Stimulated activated CD4-positive, alpha-beta T cell treated with anti-CD3 and anti-CD28 coated beads, Interleukin-12 subunit alpha, Interleukin-12 subunit beta, amount 100 ng/mL, for 4 hours (primary cell): ENCODE data around the gene RETREG1.

ENCODE experiments used
- DNase-seq: peaks from one replicate; pipeline ENCODE4 v3.0.0-alpha.2; 2020

The RETREG1 gene

DNA sequence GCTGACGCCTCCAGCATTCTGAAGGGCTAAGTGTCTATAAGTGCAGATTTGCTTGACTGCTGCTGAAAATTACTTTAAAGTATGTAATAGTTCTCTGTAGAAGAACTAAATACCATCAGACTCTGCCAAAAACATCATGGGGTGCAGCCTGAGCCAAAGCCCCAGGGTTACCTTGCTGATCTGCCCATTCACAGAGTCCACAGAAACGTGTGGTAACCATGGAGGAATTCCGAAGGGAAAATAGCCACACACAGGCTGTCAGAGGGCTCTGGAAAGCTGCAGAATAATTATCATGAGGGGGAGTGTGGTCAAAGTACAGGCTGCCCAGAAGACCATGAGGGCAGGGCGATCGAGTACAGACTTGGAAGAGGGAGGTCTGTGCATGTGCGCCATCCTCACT lies 36.4 kb downstream of the RETREG1 start:
- no peak for DNase-seq

DNA sequence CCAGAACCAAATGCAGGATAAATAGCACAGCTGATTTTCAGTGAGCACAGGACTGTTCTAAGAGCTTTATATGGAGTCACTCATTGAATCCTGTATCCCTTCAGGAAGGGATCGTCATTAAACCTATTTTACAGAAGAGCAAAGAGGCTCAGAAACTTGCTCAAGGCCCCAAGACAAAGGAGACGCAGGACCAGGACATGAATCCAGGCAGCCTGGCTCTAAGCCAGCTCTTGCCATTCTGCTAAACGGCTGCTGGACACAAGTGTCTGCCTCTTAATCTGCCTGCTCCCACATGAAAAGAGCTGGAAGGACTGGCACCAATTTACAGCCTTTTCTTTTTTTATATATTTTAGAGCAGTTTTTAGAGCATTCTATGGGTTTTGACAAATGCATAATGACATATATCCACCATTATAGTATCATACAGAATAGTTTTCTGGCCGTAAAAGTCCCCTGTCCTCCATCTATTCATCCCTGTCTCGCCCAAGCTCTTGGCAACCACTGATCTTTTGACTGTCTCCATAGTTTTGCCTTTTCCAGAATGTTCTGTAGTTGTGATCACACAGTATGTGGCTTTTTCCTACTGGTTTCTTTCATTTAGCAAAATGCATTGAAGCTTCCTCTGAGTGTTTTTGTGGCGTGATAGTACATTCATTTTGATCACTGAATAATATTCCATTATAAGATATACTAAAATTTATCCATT lies 37.5 kb downstream of the RETREG1 start:
- DNase-seq: no peak

DNA sequence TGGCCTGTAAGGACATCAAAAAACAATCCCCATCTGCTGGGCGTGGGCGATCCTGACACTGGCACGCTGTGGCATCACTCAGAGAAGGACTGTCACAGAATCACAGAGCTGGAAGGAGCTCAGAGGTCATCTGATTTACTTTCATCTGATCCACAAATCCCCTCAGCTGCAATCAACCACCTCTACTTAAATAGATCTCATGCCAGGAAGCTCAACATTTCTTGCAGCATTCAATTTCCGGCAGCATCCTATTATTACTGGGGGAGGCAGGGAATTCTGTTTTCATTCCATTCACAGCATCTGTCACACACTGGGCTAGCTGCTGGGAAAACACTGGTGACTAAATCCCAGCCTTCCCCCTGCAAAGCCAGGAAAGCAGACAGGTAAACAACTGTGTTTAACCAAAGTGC lies 38.3 kb downstream of the RETREG1 start:
- DNase-seq: no peak

DNA sequence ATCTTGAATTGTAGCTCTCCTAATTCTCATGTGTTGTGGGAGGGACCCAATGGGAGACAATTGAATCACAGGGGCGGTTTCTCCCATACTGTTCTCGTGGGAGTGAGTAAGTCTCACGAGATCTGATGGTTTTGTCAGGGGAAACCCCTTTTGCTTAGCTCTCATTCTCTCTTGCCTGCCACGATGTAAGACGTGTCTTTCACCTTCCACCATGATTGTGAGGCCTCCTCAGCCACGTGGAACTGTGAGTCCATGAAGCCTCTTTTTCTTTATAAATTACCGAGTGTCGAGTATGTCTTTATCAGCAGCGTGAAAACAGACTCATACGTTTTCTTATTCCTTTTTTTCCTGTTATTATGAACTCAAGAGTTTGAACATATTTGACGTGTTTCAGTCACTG lies 39.1 kb downstream of the RETREG1 start:
- DNase-seq: no peak

DNA sequence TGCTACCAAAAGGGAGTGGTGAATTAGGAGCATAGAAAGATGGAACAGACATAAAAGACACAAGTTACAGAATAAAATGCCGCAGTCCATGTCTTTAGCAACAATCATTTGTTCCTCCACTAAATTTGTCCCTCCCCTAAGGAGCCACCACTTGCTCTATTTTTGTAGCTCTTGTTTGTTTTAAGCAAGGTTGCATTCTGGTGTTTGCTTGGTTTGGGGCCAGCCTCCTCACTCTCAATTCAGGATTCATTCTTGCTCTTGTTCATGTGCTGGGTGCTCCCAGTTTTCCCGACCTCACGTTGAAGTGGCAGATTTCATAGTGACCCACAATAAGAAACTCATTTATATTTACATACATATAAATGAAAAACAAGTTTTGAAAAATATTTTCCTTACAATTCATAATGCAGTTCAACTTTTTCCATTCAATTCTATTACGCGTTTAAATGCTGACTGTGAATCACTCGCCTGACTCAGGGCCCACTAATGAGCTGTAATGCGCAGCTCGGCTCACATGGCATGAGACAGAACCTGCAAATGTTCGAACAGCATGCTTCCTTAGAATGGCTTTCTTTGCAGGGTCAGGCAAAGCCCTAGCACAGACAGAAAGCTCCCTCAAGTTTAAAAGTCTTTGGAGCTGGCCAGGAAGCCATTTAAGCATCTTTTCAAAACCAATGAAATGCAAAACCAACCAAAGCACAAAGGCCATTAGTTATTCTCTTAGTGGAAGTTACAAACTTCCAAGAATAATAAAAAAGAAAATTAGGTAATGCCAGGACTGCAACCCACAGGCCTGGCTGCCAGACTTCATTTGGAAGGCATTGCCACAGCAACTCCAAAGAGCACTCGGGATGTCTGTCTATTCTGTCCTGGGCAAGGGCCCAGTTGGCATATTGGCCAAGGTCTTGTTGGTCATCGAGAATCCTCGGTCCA lies 41.7 kb downstream of the RETREG1 start:
- DNase-seq: no peak

DNA sequence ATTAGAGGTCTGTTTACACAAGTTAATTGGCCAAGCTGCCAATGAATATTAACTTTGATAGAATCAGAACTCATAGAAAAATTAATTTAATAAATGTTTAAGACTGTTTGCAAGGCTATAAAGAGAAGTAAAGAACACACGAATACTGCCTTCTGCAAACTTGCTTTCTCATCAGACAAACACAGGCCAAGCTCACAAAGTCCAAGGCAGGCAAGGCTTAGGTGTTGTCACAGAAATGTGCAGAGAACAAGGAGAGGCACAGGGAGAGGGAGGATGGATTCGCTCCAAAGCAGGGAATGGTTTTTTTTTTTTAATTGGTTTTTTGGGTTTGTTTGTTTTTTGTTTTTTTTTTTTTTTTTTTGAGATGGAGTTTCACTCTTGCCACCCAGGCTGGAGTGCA lies 43.4 kb downstream of the RETREG1 start:
- no peak for DNase-seq

DNA sequence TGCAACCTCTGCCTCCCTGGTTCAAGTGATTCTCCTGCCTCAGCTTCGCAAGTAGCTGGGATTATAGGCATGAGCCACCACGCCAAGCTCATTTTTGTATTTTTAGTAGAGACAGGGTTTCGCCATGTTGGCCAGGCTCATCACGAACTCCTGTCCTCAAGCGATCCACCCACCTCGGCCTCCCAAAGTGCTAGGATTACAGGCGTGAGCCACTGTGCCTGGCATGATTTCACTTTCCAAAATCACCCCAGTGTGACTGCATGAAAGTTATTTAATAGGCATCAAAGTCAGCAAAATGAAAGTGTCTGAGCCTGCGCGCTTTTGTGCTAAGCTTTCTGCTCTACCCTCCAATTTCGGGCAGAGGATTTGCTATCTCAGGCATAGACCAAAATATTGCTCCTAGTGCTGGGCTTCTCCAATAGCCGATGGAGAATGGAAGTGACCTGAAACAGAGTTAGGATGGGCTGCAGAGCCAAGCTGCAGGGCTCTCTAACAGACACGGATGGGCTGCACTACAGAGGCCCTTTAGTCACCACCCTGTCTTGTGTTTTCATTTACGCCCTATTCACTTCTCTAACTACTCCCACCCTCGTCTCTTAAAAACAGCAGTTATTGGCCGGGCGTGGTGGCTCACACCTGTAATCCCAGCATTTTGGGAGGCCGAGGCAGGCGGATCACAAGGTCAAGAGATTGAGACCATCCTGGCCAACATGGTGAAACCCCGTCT lies 44.3 kb downstream of the RETREG1 start:
- no peak for DNase-seq

DNA sequence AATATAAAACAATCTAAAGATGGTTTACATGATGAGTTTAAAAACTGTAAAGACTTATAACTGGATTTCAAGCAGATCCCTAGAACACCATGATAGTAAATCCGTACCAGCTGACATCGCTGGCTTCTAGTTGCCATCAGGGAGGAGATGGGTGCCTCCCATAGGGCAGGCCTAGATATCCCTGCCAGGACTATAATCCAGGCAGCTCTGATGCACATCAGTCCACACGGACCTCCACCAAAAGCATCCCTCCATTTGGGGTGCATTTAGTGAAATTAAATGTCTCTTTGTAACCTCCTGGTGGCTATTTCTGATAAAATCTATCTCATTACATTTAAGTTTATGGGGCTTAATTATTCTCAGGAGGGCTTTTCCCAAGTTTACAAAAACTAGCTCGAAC lies 45.8 kb downstream of the RETREG1 start:
- DNase-seq: no peak

DNA sequence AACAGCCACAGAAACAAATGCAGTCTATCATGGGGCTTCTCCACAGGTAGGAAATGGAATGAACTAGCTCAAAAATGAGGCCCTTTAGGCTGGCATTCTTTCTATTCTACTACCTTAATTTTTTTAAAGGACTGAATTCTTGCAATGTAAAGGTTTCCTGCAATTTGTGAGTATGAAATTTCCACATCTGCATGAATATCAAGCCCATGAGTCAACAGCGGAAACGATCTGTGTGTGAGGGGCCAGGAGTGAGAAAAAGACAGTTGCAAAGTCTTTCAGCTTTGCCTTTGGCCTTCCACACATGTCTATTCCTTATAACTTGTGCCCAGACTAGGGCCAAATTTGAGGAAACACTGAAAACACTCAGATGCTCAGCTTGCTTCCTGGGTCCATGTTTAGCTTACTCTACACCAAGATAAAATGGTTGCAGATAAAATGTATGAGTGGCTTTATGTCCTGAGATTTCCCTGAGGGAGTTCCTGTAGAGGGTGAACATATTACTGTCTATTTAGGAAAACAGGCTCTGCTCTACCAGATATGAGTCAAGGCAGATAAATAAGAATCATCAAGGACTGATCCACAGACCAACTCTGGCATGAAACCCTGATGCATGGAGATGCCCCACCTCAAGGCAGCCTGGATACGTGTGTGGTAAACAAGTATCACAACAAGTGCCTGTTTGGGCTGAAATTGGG lies 46.5 kb downstream of the RETREG1 start:
- DNase-seq: no peak

DNA sequence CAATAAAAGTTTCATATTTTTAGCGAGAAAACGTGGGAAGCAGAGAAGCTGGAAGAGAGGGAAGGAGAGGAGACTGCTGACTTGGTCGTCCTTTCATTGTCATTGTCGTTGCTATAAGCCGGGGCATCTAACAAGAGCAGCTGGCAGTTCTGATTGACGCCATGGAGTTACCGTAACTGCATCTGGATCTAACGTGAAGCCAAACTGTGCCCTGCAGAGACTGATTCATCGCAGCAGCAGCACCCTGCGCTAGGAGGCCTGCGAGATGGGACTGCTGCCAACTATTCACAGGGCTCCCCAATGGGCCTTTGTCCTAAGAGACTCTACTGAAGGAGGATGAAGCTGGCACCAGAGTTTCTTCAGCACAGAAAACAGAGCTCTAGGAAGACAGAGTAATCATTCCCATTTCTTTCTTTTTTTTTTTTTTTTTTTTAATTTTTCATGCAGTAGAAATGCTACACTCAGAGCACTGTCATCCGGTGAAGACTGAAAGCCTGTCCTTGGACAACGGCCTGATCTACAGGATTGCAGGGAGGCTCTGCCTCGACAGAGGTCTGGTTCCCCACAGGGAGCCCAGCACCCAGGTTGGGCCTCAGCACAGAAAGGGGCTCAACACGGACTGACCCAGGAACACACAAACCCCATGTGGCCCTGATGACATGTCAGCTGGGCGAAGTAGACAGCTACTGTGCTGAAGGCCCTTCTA lies 47.8 kb downstream of the RETREG1 start:
- no peak for DNase-seq

DNA sequence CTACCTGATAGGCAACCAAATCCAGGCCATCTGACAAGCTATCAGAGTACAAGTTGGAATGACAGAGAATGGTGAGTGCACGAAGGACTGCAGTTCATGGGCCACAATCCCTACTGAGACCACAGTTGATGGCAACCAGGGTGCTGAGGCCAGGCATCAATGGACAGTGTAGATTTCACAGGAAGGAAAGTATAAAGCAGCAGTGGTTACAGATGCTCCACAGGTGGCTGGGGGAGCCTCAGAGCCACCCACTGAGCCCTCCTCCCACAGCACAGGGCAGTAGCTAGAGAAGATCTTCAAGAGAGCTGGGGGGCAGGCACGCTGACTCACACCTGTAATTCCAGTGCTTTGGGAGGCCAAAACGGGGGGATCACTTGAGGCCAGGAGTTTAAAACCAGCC lies 49.4 kb downstream of the RETREG1 start:
- DNase-seq: no peak

DNA sequence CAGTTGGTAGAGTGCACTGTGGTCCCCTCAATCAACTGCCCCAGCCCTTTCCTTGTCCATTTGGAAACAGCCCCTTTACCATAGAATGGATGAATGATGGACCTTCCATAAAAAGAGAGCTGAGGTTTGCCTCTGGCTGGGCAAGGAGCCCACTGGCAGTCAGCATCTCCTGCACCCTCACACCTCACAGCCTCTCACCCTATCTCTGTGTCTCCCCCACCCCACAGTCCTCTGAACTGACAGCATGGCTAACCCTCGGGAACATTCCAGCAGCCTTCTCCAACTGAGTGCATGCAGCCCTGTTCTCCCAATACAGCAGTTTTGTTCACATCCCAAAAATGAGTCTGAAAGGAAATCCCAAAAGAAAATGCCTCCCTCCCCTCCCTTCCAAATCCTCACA lies 51.7 kb downstream of the RETREG1 start:
- DNase-seq: no peak

DNA sequence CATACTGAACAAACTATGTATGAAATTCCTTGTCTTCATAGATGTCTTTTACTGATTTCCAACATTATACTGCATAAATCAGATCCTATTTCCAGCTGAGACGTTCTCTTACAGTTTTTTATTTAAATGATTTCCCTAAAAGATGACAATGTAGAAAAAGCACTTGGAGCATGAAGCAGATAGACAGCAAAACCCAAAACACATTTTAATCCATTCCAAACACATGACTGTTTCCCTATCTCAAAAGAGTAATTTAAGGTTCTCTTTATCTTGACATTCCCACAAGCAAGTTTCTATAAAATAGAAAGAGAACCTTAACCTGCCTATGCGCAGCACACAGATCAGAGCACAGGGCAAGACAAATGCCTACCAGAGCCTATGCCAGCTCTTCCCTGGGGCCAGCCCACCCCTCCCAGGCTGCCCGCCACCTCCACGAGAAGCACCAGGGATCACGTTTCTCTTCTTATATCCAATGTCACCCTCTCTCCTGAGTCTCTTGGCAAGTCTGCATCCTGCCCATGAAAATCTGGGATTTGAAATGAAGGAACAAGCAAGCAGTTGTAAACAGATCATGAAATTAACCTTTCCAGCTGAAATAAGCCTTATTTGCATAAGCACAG lies 52.4 kb downstream of the RETREG1 start:
- no peak for DNase-seq

DNA sequence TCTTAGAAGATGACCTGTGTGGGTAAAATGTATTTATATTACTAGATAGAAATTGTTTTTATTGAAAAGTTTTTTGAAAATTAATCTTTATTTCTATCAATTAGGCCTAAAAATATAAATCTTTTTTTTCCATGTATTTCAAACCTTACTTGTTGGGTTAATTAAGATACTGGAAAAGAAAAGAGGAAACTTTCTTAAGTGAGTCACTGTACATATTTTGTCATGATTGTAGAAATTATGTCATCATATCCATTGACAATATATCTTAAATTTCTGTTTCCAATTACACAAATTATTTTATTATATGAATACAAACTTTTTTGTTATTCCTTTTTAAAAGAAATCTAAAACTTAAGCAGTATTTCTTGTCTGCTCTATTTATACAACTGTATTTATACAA lies 53.1 kb downstream of the RETREG1 start:
- no peak for DNase-seq

DNA sequence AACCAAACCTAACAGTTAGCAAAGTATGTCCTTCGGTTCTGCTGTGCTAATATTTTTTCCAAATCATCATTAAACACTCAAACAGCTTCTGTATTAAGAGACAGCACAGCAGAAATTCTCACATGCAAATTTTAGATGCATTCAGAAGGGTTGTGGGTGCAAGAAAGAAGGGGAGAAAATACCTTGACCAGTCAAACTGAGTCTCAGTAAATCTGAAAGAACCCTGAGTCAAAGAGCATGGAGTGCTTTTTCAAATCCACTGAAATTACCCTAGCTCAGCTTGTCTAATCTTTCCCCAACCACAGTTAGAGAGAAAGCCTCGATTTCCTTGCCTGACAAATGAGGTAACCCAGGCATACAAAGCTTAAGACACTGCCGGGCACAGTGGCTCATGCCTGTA lies 55.1 kb downstream of the RETREG1 start:
- DNase-seq: no peak

DNA sequence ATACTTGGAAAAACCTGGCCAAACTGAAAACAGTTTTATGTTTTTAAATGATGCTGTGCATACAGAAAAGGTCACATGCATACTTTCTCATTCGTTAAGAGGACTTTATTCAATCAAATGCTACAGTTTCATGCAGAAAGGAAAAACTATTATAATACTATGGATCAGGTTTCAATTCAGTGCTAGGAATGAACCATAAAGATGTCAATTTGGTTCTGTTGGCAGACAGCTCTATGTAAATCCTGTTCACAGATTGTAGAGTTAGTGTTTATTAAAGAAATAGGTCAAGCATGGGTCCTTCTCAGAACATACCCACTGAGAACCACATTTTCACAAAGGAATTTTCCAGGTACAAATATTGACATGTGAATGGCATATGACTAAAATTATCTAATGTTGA lies 57.1 kb downstream of the RETREG1 start:
- DNase-seq: no peak

DNA sequence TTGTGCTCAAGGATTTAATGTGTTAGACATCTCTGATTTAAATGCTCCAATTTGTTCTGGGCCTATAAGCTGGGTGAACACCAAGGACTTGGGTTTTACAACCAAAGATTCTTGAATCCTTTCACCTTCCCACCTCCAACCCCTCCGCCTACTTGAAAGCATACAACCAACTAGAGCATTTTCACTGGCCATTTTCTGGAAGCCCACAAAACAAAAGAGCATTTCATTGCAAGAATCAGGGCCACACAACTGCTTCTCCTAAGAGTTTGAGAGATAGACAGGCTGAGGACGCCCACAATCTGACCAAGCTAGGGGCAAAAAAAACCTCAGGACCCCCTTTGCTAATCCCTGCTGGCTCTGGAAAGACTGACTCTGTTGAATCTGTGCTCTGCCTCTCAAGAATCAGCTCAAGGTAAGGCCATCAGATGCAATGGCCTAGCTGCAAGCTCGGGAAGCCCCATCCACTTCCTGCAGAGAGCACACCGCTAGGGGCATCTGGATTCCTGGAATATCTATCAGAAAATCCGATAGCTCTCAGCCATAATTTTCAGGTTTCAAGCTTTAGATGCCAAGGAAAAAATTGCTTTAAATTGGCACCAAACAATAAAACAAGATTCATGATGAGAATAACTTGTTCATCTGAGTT lies 57.7 kb downstream of the RETREG1 start:
- DNase-seq: no peak

DNA sequence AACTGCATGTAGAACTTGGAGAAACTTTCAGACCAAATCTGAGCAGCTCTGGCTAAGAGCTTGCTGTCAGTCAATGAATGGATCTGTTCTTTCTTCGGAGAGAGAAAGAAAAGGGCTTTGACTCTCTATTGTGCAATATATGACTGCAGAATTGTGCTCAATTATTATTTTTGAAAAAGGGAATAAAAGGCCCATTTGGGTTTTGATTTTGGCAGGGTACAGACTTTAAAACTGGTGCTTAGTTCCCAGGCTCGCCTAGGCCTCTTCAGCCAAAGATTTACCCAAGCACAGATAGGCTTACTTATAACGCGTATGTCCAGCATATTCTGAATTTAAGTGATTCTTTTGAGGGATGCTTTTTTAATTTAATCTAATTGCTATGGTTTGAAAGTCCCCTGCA lies 59.3 kb downstream of the RETREG1 start:
- DNase-seq: no peak

DNA sequence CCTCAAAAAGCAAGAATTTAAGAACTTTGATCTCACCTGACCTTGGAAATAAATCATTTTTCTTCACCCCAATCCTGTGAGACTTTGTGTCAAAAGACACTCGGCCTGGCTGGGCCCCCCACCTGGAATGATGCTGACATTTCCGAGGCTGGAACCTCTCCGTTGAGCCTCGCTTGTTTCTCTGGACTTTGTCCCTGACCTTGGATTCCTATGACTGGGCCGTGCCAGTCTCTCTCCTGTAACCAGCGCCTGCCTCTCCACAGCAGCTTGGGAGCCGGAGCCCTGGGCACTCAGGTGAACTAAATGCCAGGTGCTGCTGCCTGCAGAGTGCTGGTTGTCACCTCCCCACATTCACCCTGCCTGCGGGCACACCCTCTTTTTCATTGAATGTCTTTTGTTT lies 62.7 kb downstream of the RETREG1 start:
- DNase-seq: no peak

DNA sequence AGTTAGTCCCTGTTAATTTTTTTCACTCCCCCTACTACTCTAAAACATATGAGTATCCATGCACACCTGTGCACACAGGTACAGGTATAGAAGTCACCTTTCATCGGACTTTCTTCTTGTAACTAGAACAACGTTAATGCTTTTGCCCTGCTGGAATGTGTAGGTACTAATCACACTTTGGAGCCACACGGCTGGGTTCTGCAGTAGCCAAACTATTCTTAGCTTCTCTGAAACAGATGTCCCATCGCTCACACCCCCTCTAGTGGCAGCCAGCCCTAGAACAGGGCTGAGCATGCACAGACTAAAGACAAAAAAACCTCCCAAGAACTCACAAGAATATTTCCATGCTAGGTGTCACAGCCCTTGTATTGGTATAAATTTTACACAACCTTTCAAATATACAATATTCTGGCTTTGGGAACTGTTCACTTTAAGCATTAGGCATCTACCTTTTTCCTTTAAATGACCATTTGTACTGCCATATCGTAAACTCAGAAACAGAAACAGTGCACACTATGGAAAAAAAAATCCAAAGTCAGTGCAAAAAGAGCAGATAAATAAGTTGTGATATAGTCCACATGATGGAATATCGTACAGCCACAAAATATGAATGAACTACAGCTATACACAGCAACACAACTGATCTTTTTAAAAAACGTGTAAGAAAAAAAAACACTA lies 64.0 kb downstream of the RETREG1 start:
- DNase-seq: peak; percentile 58

DNA sequence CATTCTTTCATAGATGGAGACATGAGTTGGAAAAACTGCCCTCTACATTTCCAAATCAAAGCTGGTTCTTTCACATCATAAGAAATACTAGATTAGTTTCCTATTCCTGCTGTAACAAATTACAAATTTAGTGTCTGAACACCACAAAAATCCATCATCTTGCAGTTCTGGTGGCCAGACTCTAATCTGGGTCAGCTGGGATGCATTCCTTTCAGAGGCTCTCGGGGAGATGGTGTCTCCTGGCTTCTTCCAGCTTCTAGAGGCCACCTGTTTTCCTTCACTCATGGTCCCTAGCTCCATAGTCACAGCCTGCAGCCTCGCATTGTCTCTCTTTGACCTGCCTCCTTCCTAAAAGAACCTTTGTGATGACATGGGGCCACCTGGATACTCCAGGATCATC lies 65.2 kb downstream of the RETREG1 start:
- DNase-seq: no peak
